GM12878 (cell line): ENCODE results near the gene LIPE. TPM values are rescaled to one million over a fixed set of nuclear protein-coding genes. Genes with fewer than 3 reads are reported as not detected.

Experiments
- ATAC-seq: fragments of 200-7000 bp; cut with Tn5 transposase; 3 replicates; pipeline ENCODE4 v1.9.1; 2020; ENCODE audit warnings: mild to moderate bottlenecking, moderate library complexity
- BruUV-seq: library from RNA; stranded (reverse); fragments of 400-500 nt; replicated peaks from 2 replicates; lab custom pipeline; 2021; lab: Mats Ljungman, UMichigan
- CTCF ChIA-PET: fragments of 300-600 bp; sonication (Branson Sonifier 250); formaldehyde crosslinking; extraction: SDS; loops from one replicate; lab custom pipeline; 2021; ENCODE audit warnings: inconsistent platforms; lab: Yijun Ruan, JAX
- POLR2A ChIA-PET: fragments of 350-600 bp; formaldehyde crosslinking; extraction: SDS; loops from one replicate; lab custom pipeline; 2021; ENCODE audit warnings: inconsistent platforms; lab: Charles Lee
- RAD21 ChIA-PET: fragments of 300-600 bp; sonication (Branson Sonifier 250); formaldehyde crosslinking; loops from one replicate; lab custom pipeline; 2023; ENCODE audit warnings: antibody characterized with exemption; ENCODE audit not compliant: unreplicated experiment; lab: Charles Lee
- SMC1A ChIA-PET: fragments of 300-600 bp; sonication (Branson Sonifier 250); formaldehyde crosslinking; loops from one replicate; lab custom pipeline; 2023; ENCODE audit not compliant: unreplicated experiment, uncharacterized antibody; lab: Charles Lee
- DNase-seq: peaks from one replicate; pipeline ENCODE4 v3.0.0-alpha.2; 2011; ENCODE audit warnings: low read depth, low spot score
- FAIRE-seq: peaks from 3 replicates; lab custom pipeline; 2011; peaks lifted over from hg19 to GRCh38; lab: Jason Lieb, UNC
- H2AFZ ChIP-seq: 2 replicates; pipeline ENCODE4 v1.6.0; 2011; ENCODE audit warnings: low read depth, low read length, control low read depth; ENCODE audit not compliant: control insufficient read depth
- H3K27ac ChIP-seq: 2 replicates; pipeline ENCODE4 v1.5.1; 2011; ENCODE audit warnings: control low read depth; ENCODE audit not compliant: control insufficient read depth, insufficient read depth
- H3K27me3 ChIP-seq, 2 experiments: replicated peaks in 1 of 2; 2 replicates each; pipeline versions ENCODE4 v1.6.0 to v1.6.1; 2011; ENCODE audit warnings: low read length in 1 of 2; ENCODE audit not compliant: control insufficient read depth in 2 of 2, insufficient read depth in 2 of 2
- H3K36me3 ChIP-seq, 2 experiments: 2 replicates each; pipeline ENCODE4 v1.5.1; 2011; ENCODE audit warnings: low read length in 1 of 2; ENCODE audit not compliant: control insufficient read depth in 2 of 2, insufficient read depth in 2 of 2
- H3K4me1 ChIP-seq: 2 replicates; pipeline ENCODE4 v1.6.1; 2011; ENCODE audit warnings: mild to moderate bottlenecking, low read length, moderate library complexity, mixed read lengths; ENCODE audit not compliant: control insufficient read depth, insufficient read depth
- H3K4me2 ChIP-seq: 2 replicates; pipeline ENCODE4 v1.6.0; 2011; ENCODE audit warnings: control low read depth; ENCODE audit not compliant: control insufficient read depth, insufficient read depth
- H3K4me3 ChIP-seq: fragments of 200-600 bp; sonication (generic); 2 replicates; pipeline ENCODE4 v1.5.1; 2016
- H3K79me2 ChIP-seq: 2 replicates; pipeline ENCODE4 v1.6.0; 2011; ENCODE audit warnings: low read length; ENCODE audit not compliant: control insufficient read depth, insufficient read depth
- H3K9ac ChIP-seq: 2 replicates; pipeline ENCODE4 v1.8.0; 2011; ENCODE audit warnings: low read length, control low read depth, mixed read lengths; ENCODE audit not compliant: control insufficient read depth, insufficient read depth
- H3K9me3 ChIP-seq: replicated peaks from 3 replicates; pipeline ENCODE4 v1.5.1; 2011; ENCODE audit warnings: mild to moderate bottlenecking, low read length; ENCODE audit not compliant: control insufficient read depth, insufficient read depth
- H4K20me1 ChIP-seq: 2 replicates; pipeline ENCODE4 v1.6.0; 2011; ENCODE audit not compliant: control insufficient read depth, insufficient read depth
- BCLAF1 ChIP-seq: fragments of 450-650 bp; IDR thresholded peaks from 2 replicates; pipeline ENCODE4 v1.6.1; 2017; ENCODE audit warnings: antibody characterized with exemption, mild to moderate bottlenecking, moderate library complexity
- CBX5 ChIP-seq: sonication (generic); IDR thresholded peaks from 2 replicates; pipeline ENCODE4 v1.6.1; 2016; ENCODE audit warnings: low read depth, moderate library complexity, mild to moderate bottlenecking, inconsistent platforms
- CHD4 ChIP-seq: fragments of 200-600 bp; sonication (generic); IDR thresholded peaks from 2 replicates; pipeline ENCODE4 v1.6.1; 2016; ENCODE audit warnings: mild to moderate bottlenecking
- KDM1A ChIP-seq: fragments of 200-600 bp; sonication (generic); IDR thresholded peaks from 2 replicates; pipeline ENCODE4 v1.6.1; 2016; ENCODE audit warnings: borderline replicate concordance
- MTA2 ChIP-seq: fragments of 450-650 bp; IDR thresholded peaks from 2 replicates; pipeline ENCODE4 v1.6.1; 2016; ENCODE audit warnings: low read depth, mild to moderate bottlenecking, moderate library complexity
- RELB ChIP-seq: fragments of 450-650 bp; IDR thresholded peaks from 2 replicates; pipeline ENCODE4 v1.6.1; 2017; ENCODE audit warnings: low read depth, mild to moderate bottlenecking, moderate library complexity
- SIX5 ChIP-seq: IDR thresholded peaks from 2 replicates; pipeline ENCODE4 v1.6.1; 2011; ENCODE audit warnings: mild to moderate bottlenecking, low read depth, low read length, moderate library complexity; ENCODE audit not compliant: severe bottlenecking
- SUPT20H ChIP-seq: IDR thresholded peaks from 2 replicates; pipeline ENCODE4 v1.6.1; 2011; ENCODE audit warnings: low read depth, mild to moderate bottlenecking, low read length, moderate library complexity, borderline replicate concordance; ENCODE audit not compliant: control insufficient read depth
- ZBED1 ChIP-seq: IDR thresholded peaks from 2 replicates; pipeline ENCODE4 v1.6.1; 2016; ENCODE audit warnings: borderline replicate concordance
- ZBTB33 ChIP-seq: fragments of 450-650 bp; IDR thresholded peaks from 2 replicates; pipeline ENCODE4 v1.6.1; 2017; ENCODE audit warnings: mild to moderate bottlenecking
- ZNF384 ChIP-seq: IDR thresholded peaks from 2 replicates; pipeline ENCODE4 v1.6.1; 2012; ENCODE audit warnings: low read depth, mild to moderate bottlenecking, low read length, improper control_type of control experiment, borderline replicate concordance
- WGBS: methylation state at CpG from one replicate; pipeline ENCODE4 v1.1.6; 2016; ENCODE audit warnings: low lambda C conversion rate; ENCODE audit not compliant: insufficient replicate concordance, insufficient coverage; ENCODE audit errors: missing lambda C conversion rate; 5-methylcytosine and 5-hydroxymethylcytosine counted together
- in situ Hi-C: fragments of 300-500 bp; cut with MboI; formaldehyde crosslinking; loops from 9 replicates; pipeline ENCODE4 v1.14.3; 2018; ENCODE audit warnings: mixed read lengths
- intact Hi-C: fragments of 100-400 bp; cut with micrococcal nuclease; formaldehyde crosslinking; loops from one replicate; pipeline ENCODE4 v1.14.2; 2022; ENCODE audit not compliant: unreplicated experiment
- polyA plus RNA-seq, 11 experiments: library from polyadenylated mRNA; depleted of rRNA in 4 of 11; unstranded in 6 of 11; stranded (reverse) in 5 of 11; fragments of >200 nt; fragmentation: Nextera tagmentation in 4 of 11; fragmentation: Illumina TruSeq in 1 of 11; extraction: Ambion mirVana in 4 of 11; extraction: Trizol in 1 of 11; gene quantifications; 1 replicate in 1 of 11; 2 replicates in 10 of 11; pipeline versions ENCODE4 v1.2.1 to v1.2.3, GENCODE V29; 2011 to 2016; ENCODE audit warnings: inconsistent platforms in 2 of 11, missing spikeins in 2 of 11, low read depth in 1 of 11
- total RNA-seq, 4 experiments: library from RNA; depleted of rRNA in 3 of 4; stranded (reverse); fragments of >200 nt in 3 of 4; fragmentation: Illumina TruSeq in 1 of 4; extraction: Trizol in 1 of 4; gene quantifications; 2 replicates each; pipeline versions ENCODE4 v1.2.1 to v1.2.3, GENCODE V29; 2013 to 2021
- TF ChIP-seq, protein P1 (sequence below): fragments of 450-650 bp; IDR thresholded peaks from 2 replicates; pipeline ENCODE4 v1.6.1; 2017; ENCODE audit warnings: mild to moderate bottlenecking, moderate library complexity

LIPE gene
- total and polyA plus RNA-seq, 10 of the 15 experiments (the other 5 are each of a cell fraction or from before 2014, with no cell fraction given), result 0.02 to 33.3 (median 9.5) TPM

GRCh38 chr19:42461700-42462324, 34.6 kb upstream of the LIPE start:
- Histone ChIP-seq H3K27me3 (no peaks in the 10 kb centered on the region), H3K36me3 (no peaks in the 10 kb centered on the region), H3K9ac (no peak overlapping the region), H3K4me2 (no peak overlapping the region), H3K9me3 (no peaks in the 10 kb centered on the region), H4K20me1 (no peaks in the 10 kb centered on the region), H3K79me2 (no peaks in the 10 kb centered on the region), H3K27ac (no peak overlapping the region), H3K4me3 (no peak overlapping the region), H3K4me1 (peaks cover 22% of the 10 kb centered on the region), H2AFZ (no peak overlapping the region)
- POLR2A ChIA-PET, result interaction anchor here (0.6 to 1.2 kb wide), 3 partner anchors 10 to 35 kb away, joined by 3 to 5 read pairs (median 4); no protein-coding TSS in a partner anchor
- SMC1A ChIA-PET, result interaction anchor here (0.8 to 8.0 kb wide), 3 partner anchors 12 to 67 kb away, joined by 3 to 127 read pairs (median 6); partner anchors contain the start of gene CEACAM1
- RAD21 ChIA-PET, result interaction anchor here (1.6 to 2.1 kb wide), 2 partner anchors 12 to 67 kb away, joined by 7 to 10 read pairs; partner anchors contain the start of gene CEACAM1
- intact Hi-C loops, result no loop called here
- DNase-seq (no peak), FAIRE-seq (no peak), ATAC-seq (no peak)
- BruUV-seq, result no TSS peak
- WGBS, result 95% methylated on average over 4 of the region's 4 CpGs
- in situ Hi-C loops, result no loop called here
- CTCF ChIA-PET, result interaction anchor here (0.7 to 3.6 kb wide), 5 partner anchors 12 to 67 kb away, joined by 3 to 14 read pairs (median 8); partner anchors contain the start of gene CEACAM1
- TF ChIP-seq, protein P1, sequence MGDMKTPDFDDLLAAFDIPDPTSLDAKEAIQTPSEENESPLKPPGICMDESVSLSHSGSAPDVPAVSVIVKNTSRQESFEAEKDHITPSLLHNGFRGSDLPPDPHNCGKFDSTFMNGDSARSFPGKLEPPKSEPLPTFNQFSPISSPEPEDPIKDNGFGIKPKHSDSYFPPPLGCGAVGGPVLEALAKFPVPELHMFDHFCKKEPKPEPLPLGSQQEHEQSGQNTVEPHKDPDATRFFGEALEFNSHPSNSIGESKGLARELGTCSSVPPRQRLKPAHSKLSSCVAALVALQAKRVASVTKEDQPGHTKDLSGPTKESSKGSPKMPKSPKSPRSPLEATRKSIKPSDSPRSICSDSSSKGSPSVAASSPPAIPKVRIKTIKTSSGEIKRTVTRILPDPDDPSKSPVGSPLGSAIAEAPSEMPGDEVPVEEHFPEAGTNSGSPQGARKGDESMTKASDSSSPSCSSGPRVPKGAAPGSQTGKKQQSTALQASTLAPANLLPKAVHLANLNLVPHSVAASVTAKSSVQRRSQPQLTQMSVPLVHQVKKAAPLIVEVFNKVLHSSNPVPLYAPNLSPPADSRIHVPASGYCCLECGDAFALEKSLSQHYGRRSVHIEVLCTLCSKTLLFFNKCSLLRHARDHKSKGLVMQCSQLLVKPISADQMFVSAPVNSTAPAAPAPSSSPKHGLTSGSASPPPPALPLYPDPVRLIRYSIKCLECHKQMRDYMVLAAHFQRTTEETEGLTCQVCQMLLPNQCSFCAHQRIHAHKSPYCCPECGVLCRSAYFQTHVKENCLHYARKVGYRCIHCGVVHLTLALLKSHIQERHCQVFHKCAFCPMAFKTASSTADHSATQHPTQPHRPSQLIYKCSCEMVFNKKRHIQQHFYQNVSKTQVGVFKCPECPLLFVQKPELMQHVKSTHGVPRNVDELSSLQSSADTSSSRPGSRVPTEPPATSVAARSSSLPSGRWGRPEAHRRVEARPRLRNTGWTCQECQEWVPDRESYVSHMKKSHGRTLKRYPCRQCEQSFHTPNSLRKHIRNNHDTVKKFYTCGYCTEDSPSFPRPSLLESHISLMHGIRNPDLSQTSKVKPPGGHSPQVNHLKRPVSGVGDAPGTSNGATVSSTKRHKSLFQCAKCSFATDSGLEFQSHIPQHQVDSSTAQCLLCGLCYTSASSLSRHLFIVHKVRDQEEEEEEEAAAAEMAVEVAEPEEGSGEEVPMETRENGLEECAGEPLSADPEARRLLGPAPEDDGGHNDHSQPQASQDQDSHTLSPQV, result no peak
- no peak for TF ChIP-seq BCLAF1
- TF ChIP-seq CHD4, result no peak
- no peak for TF ChIP-seq SIX5
- no peak for TF ChIP-seq KDM1A
- no peak for TF ChIP-seq CBX5
- TF ChIP-seq ZNF384, result no peak
- TF ChIP-seq RELB, result no peak
- TF ChIP-seq MTA2, result no peak
- TF ChIP-seq ZBED1, result no peak
- no peak for TF ChIP-seq SUPT20H
- TF ChIP-seq ZBTB33, result no peak
